ENCODE results near the gene EPN3.

GRCh38 chr17:50531428-50532025 is 1.0 kb upstream of the EPN3 start:
- TF ChIP-seq CTCF (IDR thresholded peaks at IDR 0.05; ENCODE audit: poor library complexity, severe bottlenecking) (no peak), SMC3 (conservative IDR thresholded peaks at IDR 0.05; ENCODE audit: poor library complexity) (no peak), EZH2 (IDR thresholded peaks at IDR 0.05; ENCODE audit: borderline replicate concordance, insufficient read depth, low read length, poor library complexity, severe bottlenecking) (no peak), EP300 (conservative IDR thresholded peaks at IDR 0.05; ENCODE audit: poor library complexity, severe bottlenecking) (no peak), REST (IDR thresholded peaks at IDR 0.05; ENCODE audit: borderline replicate concordance) (no peak), POLR2AphosphoS5 (IDR thresholded peaks at IDR 0.05) (no peak), RAD21 (conservative IDR thresholded peaks at IDR 0.05) (no peak)
